DMS53 treated with DMSO at 0.1 percent for 48 hours (cell line): ENCODE results near the gene YJEFN3.

Source experiments
- DNase-seq: peaks from one replicate; lab custom pipeline; 2025; ENCODE audit not compliant: unreplicated experiment; lab: John Stamatoyannopoulos, UW

Gene YJEFN3

GRCh38 chr19:19550972-19551852 is 22.5 kb downstream of the YJEFN3 start:
- no peak for DNase-seq

GRCh38 chr19:19551853-19552192 is 23.1 kb downstream of the YJEFN3 start:
- DNase-seq = no peak

GRCh38 chr19:19552798-19553197 is 24.1 kb downstream of the YJEFN3 start:
- no peak for DNase-seq

GRCh38 chr19:19553670-19554069 is 25.0 kb downstream of the YJEFN3 start:
- DNase-seq = no peak

- no peak for DNase-seq
These were observed 25.6 kb downstream of the YJEFN3 start for GRCh38 chr19:19554074-19555023.

GRCh38 chr19:19558055-19558454 is 29.3 kb downstream of the YJEFN3 start:
- no peak for DNase-seq

GRCh38 chr19:19558636-19559035 is 29.9 kb downstream of the YJEFN3 start:
- DNase-seq = no peak

- no peak for DNase-seq
These were observed 31.2 kb downstream of the YJEFN3 start for GRCh38 chr19:19559931-19560330.

GRCh38 chr19:19561946-19562664 is 33.4 kb downstream of the YJEFN3 start:
- no peak for DNase-seq

- no peak for DNase-seq
These were observed 34.1 kb downstream of the YJEFN3 start for GRCh38 chr19:19562665-19563347.

GRCh38 chr19:19563348-19563848 is 34.7 kb downstream of the YJEFN3 start:
- no peak for DNase-seq

GRCh38 chr19:19566306-19566705 is 37.6 kb downstream of the YJEFN3 start:
- DNase-seq = no peak

GRCh38 chr19:19567391-19567790 is 38.7 kb downstream of the YJEFN3 start:
- no peak for DNase-seq

- no peak for DNase-seq
These were observed 40.4 kb downstream of the YJEFN3 start for GRCh38 chr19:19568802-19569756.

- no peak for DNase-seq
These were observed 41.9 kb downstream of the YJEFN3 start for GRCh38 chr19:19570571-19570970.

- no peak for DNase-seq
These were observed 42.5 kb downstream of the YJEFN3 start for GRCh38 chr19:19571071-19571786.

GRCh38 chr19:19575411-19575810 is 46.7 kb downstream of the YJEFN3 start:
- no peak for DNase-seq

GRCh38 chr19:19578252-19578651 is 49.5 kb downstream of the YJEFN3 start:
- DNase-seq = no peak
